GM08714 (cell line): ENCODE data around the gene NSD1.

Experiments
- H3K4me3 ChIP-seq: fragments of 200-500 bp; sonication (Bioruptor generic); 2 replicates; pipeline ENCODE4 v1.5.1; 2014; ENCODE audit warnings: mild to moderate bottlenecking, low read length, inconsistent platforms
- ZNF274 ChIP-seq: IDR thresholded peaks from 2 replicates; pipeline ENCODE4 v1.6.1; 2012; ENCODE audit warnings: mild to moderate bottlenecking, low read depth, low read length

Gene NSD1

GRCh38 chr5:177189416-177189815 is 55.8 kb downstream of the NSD1 start:
- no peak overlapping the region for H3K4me3 ChIP-seq
- no peak for TF ChIP-seq ZNF274

GRCh38 chr5:177189965-177190364 is 56.4 kb downstream of the NSD1 start:
- no peak overlapping the region for H3K4me3 ChIP-seq
- no peak for TF ChIP-seq ZNF274

- TF ChIP-seq ZNF274, result no peak
- H3K4me3 ChIP-seq, result no peak overlapping the region
Observed at GRCh38 chr5:177194268-177194667, 60.7 kb downstream of the NSD1 start.

GRCh38 chr5:177195307-177195952 is 61.9 kb downstream of the NSD1 start:
- TF ChIP-seq ZNF274, result no peak
- H3K4me3 ChIP-seq, result no peak overlapping the region

GRCh38 chr5:177198738-177199137 is 65.2 kb downstream of the NSD1 start:
- TF ChIP-seq ZNF274, result no peak
- H3K4me3 ChIP-seq, result no peak overlapping the region

- no peak overlapping the region for H3K4me3 ChIP-seq
- TF ChIP-seq ZNF274, result no peak
Observed at GRCh38 chr5:177204281-177204680, 70.7 kb downstream of the NSD1 start.

GRCh38 chr5:177209610-177210009 is 76.0 kb downstream of the NSD1 start:
- H3K4me3 ChIP-seq, result no peak overlapping the region
- TF ChIP-seq ZNF274, result no peak

- H3K4me3 ChIP-seq, result no peak overlapping the region
- no peak for TF ChIP-seq ZNF274
Observed at GRCh38 chr5:177212242-177212641, 78.7 kb downstream of the NSD1 start.

- no peak for TF ChIP-seq ZNF274
Observed at GRCh38 chr5:177220576-177220975, 87.0 kb downstream of the NSD1 start.

GRCh38 chr5:177222269-177222668 is 88.7 kb downstream of the NSD1 start:
- no peak overlapping the region for H3K4me3 ChIP-seq
- no peak for TF ChIP-seq ZNF274

More at GRCh38 chr5:177220576-177220975, 87.0 kb downstream of the NSD1 start:
- H3K4me3 ChIP-seq, result no peak overlapping the region

GRCh38 chr5:177225798-177226197 is 92.2 kb downstream of the NSD1 start:
- no peak for TF ChIP-seq ZNF274
- no peak overlapping the region for H3K4me3 ChIP-seq

- no peak overlapping the region for H3K4me3 ChIP-seq
- TF ChIP-seq ZNF274, result no peak
Observed at GRCh38 chr5:177226860-177227259, 93.3 kb downstream of the NSD1 start.

- no peak for TF ChIP-seq ZNF274
- no peak overlapping the region for H3K4me3 ChIP-seq
Observed at GRCh38 chr5:177228751-177229150, 95.2 kb downstream of the NSD1 start.

- H3K4me3 ChIP-seq, result no peak overlapping the region
- no peak for TF ChIP-seq ZNF274
Observed at GRCh38 chr5:177230660-177231059, 97.1 kb downstream of the NSD1 start.

GRCh38 chr5:177231479-177232250 is 98.1 kb downstream of the NSD1 start:
- no peak for TF ChIP-seq ZNF274
- H3K4me3 ChIP-seq, result no peak overlapping the region
